Diencephalon (tissue), 1 donor: ENCODE data around the gene ACRBP. TPM values are rescaled to one million over a fixed set of nuclear protein-coding genes. Genes with fewer than 3 reads are reported as not detected.

Experiments
- total RNA-seq: library from RNA; depleted of rRNA; stranded (reverse); fragments of >200 nt; gene quantifications from one replicate; pipeline ENCODE4 v1.2.3, GENCODE V29; 2014

Gene ACRBP
- total RNA-seq: 0.46 TPM

GRCh38 chr12:6647083-6647604 is at the start of gene ACRBP:
Gene ACRBP (minus strand): TSS chr12:6647432. CDS start chr12:6647366, 66 bp downstream.

GRCh38 chr12:6688999-6689882 is 42.0 kb upstream of the ACRBP start, which contains the start of gene ZNF384:
Gene ZNF384 (minus strand): TSS chr12:6689375. CDS start chr12:6679520, 9,855 bp downstream.

DNA sequence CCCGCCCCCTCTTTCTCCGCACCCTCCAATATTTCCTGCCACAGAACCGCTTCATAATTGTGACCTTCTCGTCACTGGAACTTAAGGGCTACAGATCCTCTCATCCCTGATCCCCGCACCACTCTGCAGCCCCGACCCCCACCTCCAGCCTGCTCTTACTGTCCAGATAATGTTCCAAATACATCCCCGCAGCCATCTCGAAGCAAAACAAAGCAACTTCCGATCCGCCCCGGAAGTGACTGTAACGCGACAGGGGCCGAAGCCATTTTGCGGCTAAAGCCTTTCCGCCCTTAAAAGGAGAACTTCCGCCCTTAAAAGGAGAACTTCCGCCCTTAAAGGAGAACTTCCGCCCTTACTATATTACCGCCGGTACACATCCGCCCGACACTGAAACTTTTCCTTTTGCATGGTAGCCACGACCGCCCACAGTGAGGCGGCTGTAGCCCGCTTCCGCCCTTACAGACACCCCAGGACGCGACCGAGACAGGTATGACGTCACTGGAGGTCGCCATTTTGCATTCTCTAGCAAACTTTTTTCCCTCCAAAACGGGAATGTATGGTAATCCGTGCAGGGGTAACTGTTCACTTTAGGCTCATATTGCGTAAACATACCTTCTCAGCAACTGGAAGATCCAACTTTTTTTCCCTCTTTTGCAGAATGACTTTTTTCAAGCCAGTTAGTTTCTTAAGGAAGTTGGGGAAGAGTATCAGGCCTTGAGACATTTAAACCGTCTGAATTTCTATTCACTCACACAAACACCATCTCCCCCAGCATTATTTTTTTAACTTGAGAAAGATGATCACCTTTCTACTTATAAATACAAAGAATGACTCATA is 15.9 kb upstream of the ACRBP start, which contains the start of gene ING4:
TSS of gene ING4 (minus strand) at position 214 of the 837 bp plus-strand sequence. CDS start at position 196, 18 bp downstream.

DNA sequence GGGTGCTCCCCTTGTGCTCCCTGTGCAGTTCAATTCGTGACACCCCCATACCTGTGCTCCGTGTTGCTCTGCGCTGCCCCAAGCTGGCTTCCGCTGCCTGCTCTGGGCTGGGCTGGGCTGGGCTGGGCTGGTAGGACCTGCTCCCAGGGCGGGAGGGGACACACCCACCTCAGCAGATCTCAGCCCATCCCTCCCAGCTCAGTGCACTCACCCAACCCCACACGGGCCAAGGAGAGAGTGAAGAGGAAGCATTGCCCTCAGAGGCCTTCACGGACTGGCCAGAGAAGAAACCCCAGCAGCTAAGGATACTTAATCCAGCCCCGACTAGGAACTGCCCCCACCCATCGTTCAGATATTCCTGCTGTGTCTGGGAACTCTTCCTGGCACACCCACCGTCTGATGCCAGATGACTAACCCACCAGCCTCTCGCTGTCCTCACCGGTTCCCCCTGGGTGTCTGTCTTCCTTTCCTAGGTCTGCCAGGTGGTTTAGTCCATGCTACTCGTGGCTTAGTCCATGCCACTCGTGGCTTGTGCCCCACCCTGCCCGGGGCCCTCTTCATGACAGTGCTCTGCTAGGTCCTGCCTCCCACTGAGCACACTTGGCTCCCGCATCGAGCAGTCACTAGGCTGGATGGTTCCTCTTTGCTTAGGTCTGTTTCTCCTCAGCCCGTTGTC is 11.2 kb downstream of the ACRBP start, which contains the start of gene LPAR5:
TSS of gene LPAR5 (minus strand) at position 104 of the 676 bp plus-strand sequence. CDS start 14,711 bp downstream, outside the sequence.

Other genes starting within 250 kb of the ACRBP start
- gene CD27, start 202.5 kb downstream of the ACRBP start, total RNA-seq: 0.46 TPM
- gene TAPBPL, start 195.4 kb downstream of the ACRBP start, total RNA-seq: 2.8 TPM
- gene VAMP1, start 176.8 kb downstream of the ACRBP start, total RNA-seq: 27.2 TPM
- gene MRPL51, start 154.2 kb downstream of the ACRBP start, total RNA-seq: 33.0 TPM
- gene NCAPD2, start 153.3 kb downstream of the ACRBP start, total RNA-seq: 17.8 TPM
- gene GAPDH, start 112.9 kb downstream of the ACRBP start, total RNA-seq: 2,434 TPM
- 5.5 TPM for gene IFFO1, start 91.4 kb downstream of the ACRBP start, total RNA-seq
- gene NOP2, start 79.1 kb downstream of the ACRBP start, total RNA-seq: 13.8 TPM
- gene CHD4, start 40.1 kb downstream of the ACRBP start, total RNA-seq: 204 TPM
- 1.2 TPM for gene LPAR5, start 11.5 kb downstream of the ACRBP start, total RNA-seq
- gene ING4, start 15.7 kb upstream of the ACRBP start, total RNA-seq: 61.6 TPM
- 17.3 TPM for gene ZNF384, start 41.9 kb upstream of the ACRBP start, total RNA-seq
- 4.4 TPM for gene PIANP, start 53.4 kb upstream of the ACRBP start, total RNA-seq
- 41.5 TPM for gene COPS7A, start 76.6 kb upstream of the ACRBP start, total RNA-seq
- 104 TPM for gene MLF2, start 105.7 kb upstream of the ACRBP start, total RNA-seq
- gene PTMS, start 118.9 kb upstream of the ACRBP start, total RNA-seq: 84.2 TPM
- gene LAG3, start 125.1 kb upstream of the ACRBP start, total RNA-seq: not detected
- gene CD4, start 142.1 kb upstream of the ACRBP start, total RNA-seq: 4.8 TPM
- gene GPR162, start 174.4 kb upstream of the ACRBP start, total RNA-seq: 87.9 TPM
- gene P3H3, start 181.0 kb upstream of the ACRBP start, total RNA-seq: 15.0 TPM
- 3.2 TPM for gene GNB3, start 193.5 kb upstream of the ACRBP start, total RNA-seq
- 6.2 TPM for gene CDCA3, start 203.9 kb upstream of the ACRBP start, total RNA-seq
- 91.1 TPM for gene USP5, start 204.7 kb upstream of the ACRBP start, total RNA-seq
- gene TPI1, start 220.1 kb upstream of the ACRBP start, total RNA-seq: 349 TPM
- gene SPSB2, start 225.9 kb upstream of the ACRBP start, total RNA-seq: 2.3 TPM